ENCODE measurements around the gene SEC14L2.

SEC14L2 gene

GRCh38 chr22:30361916-30362650, 34.7 kb upstream of the SEC14L2 start:
- no peak overlapping the region for H3K4me3 ChIP-seq (ENCODE audit: low read length)
- no peaks in the 10 kb centered on the region for H3K36me3 ChIP-seq (ENCODE audit: control insufficient read depth, insufficient read depth, low read length, severe bottlenecking)
- no peaks in the 10 kb centered on the region for H3K27me3 ChIP-seq (replicated peaks; ENCODE audit: control insufficient read depth, insufficient read depth, low read length)
- DNase-seq (ENCODE audit: low read depth), result no peak
- H3K9me3 ChIP-seq (ENCODE audit: control insufficient read depth, low read length), result no peaks in the 10 kb centered on the region
- H3K9ac ChIP-seq (ENCODE audit: low read length), result no peak overlapping the region
- no peaks in the 10 kb centered on the region for H3K4me1 ChIP-seq (ENCODE audit: control insufficient read depth, insufficient read depth, low read length)

GRCh38 chr22:30362651-30363281, 34.1 kb upstream of the SEC14L2 start:
- Histone ChIP-seq H3K36me3 (ENCODE audit: control insufficient read depth, insufficient read depth, low read length, severe bottlenecking) (no peaks in the 10 kb centered on the region), H3K4me1 (ENCODE audit: control insufficient read depth, insufficient read depth, low read length) (no peaks in the 10 kb centered on the region), H3K9ac (ENCODE audit: low read length) (no peak overlapping the region), H3K27me3 (replicated peaks; ENCODE audit: control insufficient read depth, insufficient read depth, low read length) (no peaks in the 10 kb centered on the region), H3K4me3 (ENCODE audit: low read length) (no peak overlapping the region), H3K9me3 (ENCODE audit: control insufficient read depth, low read length) (no peaks in the 10 kb centered on the region)
- DNase-seq (ENCODE audit: low read depth), result no peak

- no peak overlapping the region for H3K4me3 ChIP-seq (ENCODE audit: low read length)
- no peaks in the 10 kb centered on the region for H3K9me3 ChIP-seq (ENCODE audit: control insufficient read depth, low read length)
- H3K4me1 ChIP-seq (ENCODE audit: control insufficient read depth, insufficient read depth, low read length), result no peaks in the 10 kb centered on the region
- DNase-seq (ENCODE audit: low read depth), result no peak
- no peaks in the 10 kb centered on the region for H3K27me3 ChIP-seq (replicated peaks; ENCODE audit: control insufficient read depth, insufficient read depth, low read length)
- no peak overlapping the region for H3K9ac ChIP-seq (ENCODE audit: low read length)
- H3K36me3 ChIP-seq (ENCODE audit: control insufficient read depth, insufficient read depth, low read length, severe bottlenecking), result no peaks in the 10 kb centered on the region
Observed at GRCh38 chr22:30365891-30366290, 30.9 kb upstream of the SEC14L2 start.

GRCh38 chr22:30368420-30368819, 28.4 kb upstream of the SEC14L2 start:
- H3K4me1 ChIP-seq (ENCODE audit: control insufficient read depth, insufficient read depth, low read length), result peaks cover 7% of the 10 kb centered on the region
- no peak for DNase-seq (ENCODE audit: low read depth)
- H3K36me3 ChIP-seq (ENCODE audit: control insufficient read depth, insufficient read depth, low read length, severe bottlenecking), result no peaks in the 10 kb centered on the region
- no peak overlapping the region for H3K9ac ChIP-seq (ENCODE audit: low read length)
- no peak overlapping the region for H3K4me3 ChIP-seq (ENCODE audit: low read length)
- no peaks in the 10 kb centered on the region for H3K9me3 ChIP-seq (ENCODE audit: control insufficient read depth, low read length)
- H3K27me3 ChIP-seq (replicated peaks; ENCODE audit: control insufficient read depth, insufficient read depth, low read length), result no peaks in the 10 kb centered on the region

- peaks cover 7% of the 10 kb centered on the region for H3K4me1 ChIP-seq (ENCODE audit: control insufficient read depth, insufficient read depth, low read length)
- no peak overlapping the region for H3K9ac ChIP-seq (ENCODE audit: low read length)
- no peak overlapping the region for H3K4me3 ChIP-seq (ENCODE audit: low read length)
- H3K36me3 ChIP-seq (ENCODE audit: control insufficient read depth, insufficient read depth, low read length, severe bottlenecking), result no peaks in the 10 kb centered on the region
- no peaks in the 10 kb centered on the region for H3K9me3 ChIP-seq (ENCODE audit: control insufficient read depth, low read length)
- no peaks in the 10 kb centered on the region for H3K27me3 ChIP-seq (replicated peaks; ENCODE audit: control insufficient read depth, insufficient read depth, low read length)
- no peak for DNase-seq (ENCODE audit: low read depth)
Observed at GRCh38 chr22:30370641-30371230, 26.1 kb upstream of the SEC14L2 start.

- Histone ChIP-seq H3K27me3 (replicated peaks; ENCODE audit: control insufficient read depth, insufficient read depth, low read length) (no peaks in the 10 kb centered on the region), H3K4me3 (ENCODE audit: low read length) (no peak overlapping the region), H3K9ac (ENCODE audit: low read length) (no peak overlapping the region), H3K9me3 (ENCODE audit: control insufficient read depth, low read length) (no peaks in the 10 kb centered on the region), H3K36me3 (ENCODE audit: control insufficient read depth, insufficient read depth, low read length, severe bottlenecking) (no peaks in the 10 kb centered on the region), H3K4me1 (ENCODE audit: control insufficient read depth, insufficient read depth, low read length) (peaks cover 7% of the 10 kb centered on the region)
- no peak for DNase-seq (ENCODE audit: low read depth)
Observed at GRCh38 chr22:30371321-30371720, 25.5 kb upstream of the SEC14L2 start.

GRCh38 chr22:30371981-30372380, 24.8 kb upstream of the SEC14L2 start:
- peaks cover 3% of the 10 kb centered on the region for H3K36me3 ChIP-seq (ENCODE audit: control insufficient read depth, insufficient read depth, low read length, severe bottlenecking)
- no peak overlapping the region for H3K4me3 ChIP-seq (ENCODE audit: low read length)
- H3K9ac ChIP-seq (ENCODE audit: low read length), result no peak overlapping the region
- no peak for DNase-seq (ENCODE audit: low read depth)
- no peaks in the 10 kb centered on the region for H3K9me3 ChIP-seq (ENCODE audit: control insufficient read depth, low read length)
- peaks cover 7% of the 10 kb centered on the region for H3K4me1 ChIP-seq (ENCODE audit: control insufficient read depth, insufficient read depth, low read length)
- H3K27me3 ChIP-seq (replicated peaks; ENCODE audit: control insufficient read depth, insufficient read depth, low read length), result no peaks in the 10 kb centered on the region

GRCh38 chr22:30372915-30373314, 23.9 kb upstream of the SEC14L2 start:
- DNase-seq (ENCODE audit: low read depth), result no peak
- Histone ChIP-seq H3K4me1 (ENCODE audit: control insufficient read depth, insufficient read depth, low read length) (peaks cover 7% of the 10 kb centered on the region), H3K9ac (ENCODE audit: low read length) (no peak overlapping the region), H3K4me3 (ENCODE audit: low read length) (no peak overlapping the region), H3K36me3 (ENCODE audit: control insufficient read depth, insufficient read depth, low read length, severe bottlenecking) (peaks cover 12% of the 10 kb centered on the region), H3K27me3 (replicated peaks; ENCODE audit: control insufficient read depth, insufficient read depth, low read length) (no peaks in the 10 kb centered on the region), H3K9me3 (ENCODE audit: control insufficient read depth, low read length) (no peaks in the 10 kb centered on the region)

- no peaks in the 10 kb centered on the region for H3K9me3 ChIP-seq (ENCODE audit: control insufficient read depth, low read length)
- peaks cover 7% of the 10 kb centered on the region for H3K4me1 ChIP-seq (ENCODE audit: control insufficient read depth, insufficient read depth, low read length)
- peaks cover 14% of the 10 kb centered on the region for H3K36me3 ChIP-seq (ENCODE audit: control insufficient read depth, insufficient read depth, low read length, severe bottlenecking)
- DNase-seq (ENCODE audit: low read depth), result no peak
- H3K9ac ChIP-seq (ENCODE audit: low read length), result no peak overlapping the region
- no peaks in the 10 kb centered on the region for H3K27me3 ChIP-seq (replicated peaks; ENCODE audit: control insufficient read depth, insufficient read depth, low read length)
- no peak overlapping the region for H3K4me3 ChIP-seq (ENCODE audit: low read length)
Observed at GRCh38 chr22:30373331-30374325, 23.2 kb upstream of the SEC14L2 start.

- Histone ChIP-seq H3K4me1 (ENCODE audit: control insufficient read depth, insufficient read depth, low read length) (peaks cover 7% of the 10 kb centered on the region), H3K27me3 (replicated peaks; ENCODE audit: control insufficient read depth, insufficient read depth, low read length) (no peaks in the 10 kb centered on the region), H3K36me3 (ENCODE audit: control insufficient read depth, insufficient read depth, low read length, severe bottlenecking) (peaks cover 24% of the 10 kb centered on the region), H3K9ac (ENCODE audit: low read length) (no peak overlapping the region), H3K4me3 (ENCODE audit: low read length) (no peak overlapping the region), H3K9me3 (ENCODE audit: control insufficient read depth, low read length) (no peaks in the 10 kb centered on the region)
- DNase-seq (ENCODE audit: low read depth), result no peak
Observed at GRCh38 chr22:30375312-30375849, 21.4 kb upstream of the SEC14L2 start.
